IPS-18c (cell line): ENCODE results near the gene RPH3AL.
"Not testable (repeated sequence)": the region's sequence is repeated elsewhere in the genome, so short reads cannot be mapped to it uniquely, and the experiment has no call there.

ENCODE experiments used
- H3K4me3 ChIP-seq: 2 replicates; pipeline ENCODE4 v1.7.0; 2013; ENCODE audit warnings: low read depth, mild to moderate bottlenecking, low read length, moderate library complexity; ENCODE audit not compliant: insufficient read depth
- H3K9me3 ChIP-seq: one replicate; pipeline ENCODE4 v1.6.1; 2013; ENCODE audit warnings: mild to moderate bottlenecking, low read length, moderate library complexity; ENCODE audit not compliant: control insufficient read depth, insufficient read depth

Gene RPH3AL

DNA sequence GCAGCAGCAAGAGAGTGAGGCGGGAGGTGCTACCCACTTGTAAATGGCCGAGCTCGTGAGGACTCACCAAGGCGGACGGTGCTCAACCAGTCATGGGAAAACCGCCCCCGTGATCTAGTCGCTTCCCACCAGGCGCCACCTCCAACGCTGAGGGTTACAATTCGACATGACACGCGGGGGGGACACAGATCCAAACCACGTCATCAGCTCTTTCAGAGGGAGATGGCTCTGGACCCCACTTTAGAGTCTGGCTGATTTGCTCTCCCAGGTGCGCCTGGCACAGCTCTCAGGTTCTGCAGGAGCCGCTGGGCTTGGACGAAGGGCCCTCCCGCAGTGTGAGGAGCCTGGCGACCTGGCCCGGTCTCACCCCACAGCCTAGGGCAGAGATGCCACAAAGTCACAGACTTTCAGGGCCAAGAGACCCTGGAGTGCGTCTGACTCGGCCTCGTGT, 150.1 kb downstream of the RPH3AL start:
- H3K9me3 ChIP-seq = no peaks in the 10 kb centered on the region
- no peak overlapping the region for H3K4me3 ChIP-seq

DNA sequence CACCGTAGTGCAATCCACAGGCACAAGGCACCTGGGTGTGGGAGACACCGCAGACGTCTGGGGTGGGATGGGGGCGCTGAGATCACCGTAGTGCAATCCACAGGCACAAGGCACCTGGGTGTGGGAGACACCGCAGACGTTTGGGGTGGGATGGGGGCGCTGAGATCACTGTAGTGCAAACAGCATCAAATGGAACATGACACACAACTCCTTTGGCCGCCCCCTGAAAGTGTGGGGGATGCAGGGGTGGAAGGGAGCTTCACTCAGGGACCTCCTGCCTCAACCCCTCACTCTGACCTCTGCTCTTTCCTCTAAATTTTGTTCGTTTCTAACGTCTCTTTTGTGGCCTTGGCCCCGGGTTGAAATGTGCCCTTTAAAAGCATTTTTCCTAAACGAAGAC, 150.9 kb downstream of the RPH3AL start:
- H3K4me3 ChIP-seq, H3K9me3 ChIP-seq: not testable (repeated sequence)

DNA sequence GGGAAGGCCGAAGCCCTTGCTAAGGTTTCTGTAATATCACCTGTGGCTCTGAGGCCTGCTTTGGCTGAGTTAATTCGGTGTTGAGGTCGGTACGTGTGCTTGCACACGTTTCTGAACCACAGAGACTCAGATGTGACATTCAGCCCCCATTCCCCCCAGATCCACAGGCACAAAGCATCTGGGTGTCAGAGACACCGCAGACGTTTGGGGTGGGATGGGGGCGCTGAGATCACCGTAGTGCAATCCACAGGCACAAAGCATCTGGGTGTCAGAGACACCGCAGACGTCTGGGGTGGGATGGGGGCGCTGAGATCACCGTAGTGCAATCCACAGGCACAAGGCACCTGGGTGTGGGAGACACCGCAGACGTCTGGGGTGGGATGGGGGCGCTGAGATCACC, 151.3 kb downstream of the RPH3AL start:
- H3K4me3 ChIP-seq, H3K9me3 ChIP-seq: not testable (repeated sequence)

DNA sequence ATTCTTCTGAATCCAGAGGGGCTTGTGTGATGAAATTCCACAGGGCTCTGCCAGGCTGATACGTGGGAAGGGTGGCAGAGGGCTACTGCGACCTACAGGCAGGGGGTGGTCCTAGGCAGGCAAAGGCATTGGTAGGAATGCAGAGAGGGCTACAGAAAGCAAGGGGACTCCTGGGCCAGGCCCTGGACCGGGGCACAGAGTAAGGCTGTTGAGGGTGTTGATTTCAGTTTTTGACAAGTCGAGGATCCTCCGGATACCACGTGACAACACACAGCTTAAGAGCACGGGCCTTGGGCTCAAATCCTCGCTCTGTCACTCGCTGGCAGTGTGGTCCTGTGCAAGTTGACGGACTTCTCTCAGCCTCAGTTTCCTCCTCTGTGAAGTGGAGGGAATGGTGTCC, 152.0 kb downstream of the RPH3AL start:
- Histone ChIP-seq H3K4me3 (no peak overlapping the region), H3K9me3 (no peaks in the 10 kb centered on the region)

DNA sequence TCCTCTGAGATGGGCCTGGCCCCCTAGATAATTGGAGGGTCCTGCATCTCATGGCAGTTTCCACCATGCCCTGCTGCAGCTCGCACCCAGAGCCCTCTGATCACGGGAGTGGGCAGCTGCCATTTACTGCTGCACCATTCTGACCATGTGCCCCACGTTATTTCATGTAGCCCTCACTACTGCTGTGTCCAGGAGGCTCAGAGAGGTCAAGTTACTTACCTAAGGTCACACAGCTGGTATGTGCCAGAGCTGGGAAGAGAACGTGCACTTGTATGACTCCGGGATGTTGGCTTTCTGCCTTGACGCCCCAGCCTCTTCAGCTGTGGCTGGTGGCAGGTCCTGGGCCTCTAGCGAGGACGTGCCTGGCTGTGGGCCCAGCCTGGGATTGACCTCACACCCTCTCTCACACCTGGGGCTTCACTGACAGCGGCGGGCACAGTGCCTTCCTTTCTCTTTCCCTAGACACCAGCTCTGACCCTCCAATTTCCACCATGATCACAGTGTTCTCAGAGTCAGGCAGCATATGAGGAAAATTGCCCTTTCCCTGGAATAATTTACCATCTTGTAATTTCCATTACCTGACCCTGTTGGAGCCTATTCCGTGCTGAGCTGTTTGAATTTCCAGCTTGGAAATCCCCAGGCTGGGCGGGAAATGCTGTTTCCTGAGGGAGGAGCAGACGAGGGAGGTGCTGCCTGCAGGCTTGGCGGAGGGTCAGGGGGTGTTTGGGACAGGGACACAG, 152.6 kb downstream of the RPH3AL start:
- no peak overlapping the region for H3K4me3 ChIP-seq
- H3K9me3 ChIP-seq = no peaks in the 10 kb centered on the region

DNA sequence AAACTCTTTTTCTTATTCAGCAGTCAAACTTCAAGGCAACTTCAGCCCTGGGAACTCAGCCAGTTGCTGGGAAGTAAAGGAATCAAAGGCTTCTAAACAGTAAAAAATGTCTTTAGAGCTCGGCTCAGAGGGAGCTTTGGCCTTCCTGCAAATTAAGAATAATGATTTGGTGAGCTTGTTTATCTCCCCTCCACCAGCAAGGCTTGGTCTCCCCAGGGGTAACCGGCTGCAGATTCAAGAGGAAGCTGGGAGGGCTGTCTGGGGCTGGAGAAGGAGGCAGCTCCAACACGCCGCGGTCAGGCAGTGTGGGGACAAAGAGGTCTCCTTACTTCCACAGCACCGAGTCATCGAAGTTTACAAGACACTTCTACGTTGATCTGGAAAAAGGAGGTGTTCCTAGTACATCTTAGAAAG, 153.4 kb downstream of the RPH3AL start:
- no peaks in the 10 kb centered on the region for H3K9me3 ChIP-seq
- no peak overlapping the region for H3K4me3 ChIP-seq

DNA sequence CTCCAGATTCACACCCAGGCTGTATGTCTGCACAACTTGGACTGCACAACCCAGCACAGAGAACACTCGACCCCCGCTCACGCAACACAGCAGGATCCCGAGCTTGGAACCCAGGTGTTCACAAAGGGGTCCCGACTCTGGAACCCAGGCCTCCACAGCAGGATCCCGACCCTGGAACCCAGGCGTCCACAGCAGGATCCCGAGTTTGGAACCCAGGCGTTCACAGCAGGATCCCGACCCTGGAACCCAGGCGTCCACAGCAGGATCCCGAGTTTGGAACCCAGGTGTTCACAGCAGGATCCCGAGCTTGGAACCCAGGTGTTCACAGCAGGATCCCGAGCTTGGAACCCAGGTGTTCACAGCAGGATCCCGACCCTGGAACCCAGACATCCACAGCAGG, 154.4 kb downstream of the RPH3AL start:
- H3K4me3 ChIP-seq, H3K9me3 ChIP-seq: not testable (repeated sequence)

DNA sequence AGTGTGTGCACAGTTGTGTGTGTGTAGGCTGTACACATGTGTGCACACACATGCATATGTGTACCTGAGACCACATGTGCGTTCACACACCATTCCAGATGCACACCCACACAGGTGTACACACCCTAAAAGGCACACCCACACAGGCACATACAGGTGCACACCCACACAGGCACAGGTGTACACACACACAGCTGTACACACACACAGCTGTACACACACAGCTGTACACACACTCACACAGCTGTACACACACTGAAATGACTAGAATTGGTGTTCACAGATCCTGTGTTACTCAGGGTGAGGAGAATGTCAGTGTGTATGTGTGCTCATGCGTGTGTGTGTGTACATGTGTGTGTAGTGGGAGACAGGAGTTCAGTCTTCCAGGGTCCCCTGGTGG, 155.3 kb downstream of the RPH3AL start:
- no peak overlapping the region for H3K4me3 ChIP-seq
- H3K9me3 ChIP-seq = no peaks in the 10 kb centered on the region

DNA sequence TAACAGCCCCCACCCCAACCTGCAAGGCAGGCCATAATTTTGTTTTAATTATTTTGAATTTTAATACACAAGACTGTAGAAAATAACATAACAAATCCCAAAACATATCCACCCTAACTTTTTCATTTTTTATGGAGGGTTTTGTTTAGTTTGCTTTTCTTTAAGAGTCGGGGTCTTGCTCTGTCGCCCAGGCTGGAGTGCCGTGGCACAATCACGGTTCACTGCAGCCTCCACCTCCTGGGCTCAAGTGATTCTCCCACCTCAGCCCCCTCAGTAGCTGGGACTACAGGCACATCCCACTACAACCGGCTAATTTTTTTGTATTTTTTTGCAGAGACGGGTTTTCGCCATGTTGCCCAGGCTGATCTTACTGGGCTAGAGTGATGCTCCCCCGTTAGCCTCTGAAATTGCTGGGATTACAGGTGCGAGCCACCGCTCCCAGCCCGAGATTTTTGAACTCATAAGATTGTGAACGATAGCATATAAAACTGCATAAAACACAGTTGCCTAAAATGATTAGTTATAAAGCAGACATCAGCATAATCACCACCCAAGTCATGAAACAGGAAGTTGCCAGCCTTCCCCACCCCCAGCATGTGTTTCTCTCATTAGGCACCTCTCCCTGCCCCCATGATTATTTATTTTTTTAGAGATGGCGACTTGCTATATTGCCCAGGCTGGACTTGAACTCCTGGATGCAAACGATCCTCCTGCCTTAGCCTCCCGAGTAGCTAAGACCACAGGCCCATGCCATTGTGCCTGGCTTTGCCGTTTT, 157.6 kb downstream of the RPH3AL start:
- no peak overlapping the region for H3K4me3 ChIP-seq

DNA sequence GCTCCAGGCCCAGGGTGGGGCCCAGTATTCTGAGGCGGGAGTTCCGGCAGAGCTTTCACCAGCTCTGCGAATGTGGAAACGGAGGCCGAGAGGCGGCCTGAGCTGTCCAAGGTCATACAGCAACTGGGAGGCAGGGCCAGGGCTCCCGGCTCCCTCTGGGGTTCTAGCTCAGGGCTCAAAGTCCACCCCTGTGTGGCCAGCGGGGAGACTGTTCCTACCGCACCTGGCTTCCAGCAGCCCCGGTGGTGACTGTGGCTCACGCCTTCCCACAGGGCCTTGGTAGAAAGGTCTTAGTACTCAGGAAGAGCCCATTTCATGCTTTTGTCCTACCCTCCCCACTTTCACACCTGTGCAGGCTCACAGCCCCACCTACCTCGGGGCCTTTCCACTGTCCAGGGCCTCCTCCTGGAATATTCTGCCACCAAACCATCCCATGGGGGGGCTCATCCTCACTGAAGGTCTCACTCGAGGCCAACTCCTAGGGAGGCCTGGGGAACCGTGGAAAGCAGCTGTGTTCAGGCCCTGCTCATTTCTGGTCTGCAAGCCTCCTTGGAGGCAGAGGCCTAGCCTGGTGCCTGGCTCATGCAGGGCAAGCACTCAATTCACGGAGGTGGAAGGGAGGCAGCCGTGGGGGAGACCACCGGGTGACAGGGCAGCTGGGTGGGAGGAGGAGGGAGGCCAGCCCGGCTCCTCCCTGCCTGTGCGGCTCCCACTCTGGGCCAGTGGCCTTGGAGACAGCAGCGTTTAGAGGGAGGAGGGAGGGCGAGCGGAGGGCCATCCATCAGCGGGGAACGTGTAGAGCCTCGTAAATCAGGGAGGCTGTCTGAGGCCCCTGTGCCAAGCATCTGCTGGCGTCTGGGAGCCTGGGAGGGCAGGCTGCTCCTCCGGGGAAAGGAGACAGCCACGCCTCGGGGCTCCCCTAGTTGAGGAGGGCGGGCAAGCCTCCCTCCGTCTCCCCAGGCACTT, 158.5 kb downstream of the RPH3AL start:
- H3K4me3 ChIP-seq = no peak overlapping the region
- H3K9me3 ChIP-seq = no peaks in the 10 kb centered on the region

More for the DNA sequence above, 157.6 kb downstream of the RPH3AL start:
- no peaks in the 10 kb centered on the region for H3K9me3 ChIP-seq

DNA sequence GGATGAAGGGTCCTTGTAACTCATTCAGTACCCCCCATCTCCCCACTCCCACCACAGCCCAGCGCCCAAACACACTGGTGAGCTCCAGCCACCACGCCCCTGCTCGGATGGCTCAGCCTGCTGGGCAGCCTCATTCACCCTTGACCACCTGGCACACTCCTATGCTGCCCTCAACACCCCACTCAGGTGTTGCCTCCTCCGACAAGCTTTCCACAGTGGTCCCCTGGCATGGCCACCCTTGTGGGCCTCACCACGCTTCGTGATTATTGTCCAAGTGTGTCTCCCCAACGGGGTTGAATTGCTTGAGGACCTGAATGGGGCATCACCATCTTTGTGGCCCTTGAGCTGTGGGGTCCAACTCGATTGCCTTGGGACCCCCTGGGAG, 159.2 kb downstream of the RPH3AL start:
- Histone ChIP-seq H3K9me3 (no peaks in the 10 kb centered on the region), H3K4me3 (no peak overlapping the region)

DNA sequence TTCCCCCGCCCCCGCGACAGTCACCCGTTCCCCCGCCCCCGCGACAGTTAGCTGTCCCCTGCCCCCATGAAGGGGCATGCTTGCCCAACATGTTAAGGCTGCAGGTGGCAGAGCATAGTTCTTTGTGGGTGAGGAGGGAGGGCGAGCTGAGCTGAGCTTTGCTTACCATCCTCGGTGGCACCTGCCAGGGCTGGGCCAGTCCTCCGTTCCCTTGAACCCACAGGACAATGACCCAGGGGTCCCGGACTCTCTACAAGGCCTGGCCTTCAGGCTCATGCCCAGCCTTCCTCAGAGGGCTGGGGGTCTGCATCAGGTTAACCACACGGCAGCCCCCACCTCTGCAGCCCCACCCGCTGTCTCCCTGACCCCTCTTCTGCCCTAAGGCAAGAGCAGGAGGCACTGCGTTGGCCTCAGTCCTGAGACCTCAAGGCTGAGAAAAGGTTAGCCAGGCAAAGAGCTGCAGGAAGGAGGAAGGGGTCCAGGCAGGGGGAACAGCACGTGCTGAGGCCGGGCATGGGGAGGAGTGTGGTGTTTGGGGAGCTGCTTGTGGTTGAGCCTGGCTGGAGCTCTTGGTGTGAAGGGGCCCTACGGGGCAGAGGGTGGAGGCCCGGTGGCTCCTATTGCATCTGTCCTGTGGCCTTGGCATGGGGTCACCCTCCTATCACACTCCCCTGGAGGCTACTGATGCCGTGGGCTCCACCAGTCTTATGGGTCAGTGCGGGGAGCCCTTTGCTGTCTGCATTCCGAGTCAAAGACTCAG, 159.8 kb downstream of the RPH3AL start:
- Histone ChIP-seq H3K9me3 (no peaks in the 10 kb centered on the region), H3K4me3 (no peak overlapping the region)

DNA sequence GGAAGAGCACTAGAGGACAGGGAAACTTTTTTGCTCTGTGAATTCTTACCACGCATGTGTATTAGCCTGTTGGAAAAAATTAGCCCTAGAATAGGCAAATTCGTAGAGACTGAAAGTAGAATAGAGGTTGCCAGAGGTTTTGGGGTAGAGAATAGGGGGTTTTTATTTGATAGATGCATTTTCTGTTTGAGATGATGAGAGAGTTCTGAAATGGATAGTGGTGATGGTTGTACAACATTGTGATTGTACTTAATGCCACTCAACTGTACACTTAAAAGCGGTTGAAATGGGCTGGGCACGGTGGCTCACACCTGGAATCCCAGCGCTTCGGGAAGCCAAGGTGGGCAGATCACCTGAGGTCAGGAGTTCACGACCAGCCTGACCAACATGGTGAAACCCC, 163.2 kb downstream of the RPH3AL start:
- Histone ChIP-seq H3K4me3 (no peak overlapping the region), H3K9me3 (no peaks in the 10 kb centered on the region)

DNA sequence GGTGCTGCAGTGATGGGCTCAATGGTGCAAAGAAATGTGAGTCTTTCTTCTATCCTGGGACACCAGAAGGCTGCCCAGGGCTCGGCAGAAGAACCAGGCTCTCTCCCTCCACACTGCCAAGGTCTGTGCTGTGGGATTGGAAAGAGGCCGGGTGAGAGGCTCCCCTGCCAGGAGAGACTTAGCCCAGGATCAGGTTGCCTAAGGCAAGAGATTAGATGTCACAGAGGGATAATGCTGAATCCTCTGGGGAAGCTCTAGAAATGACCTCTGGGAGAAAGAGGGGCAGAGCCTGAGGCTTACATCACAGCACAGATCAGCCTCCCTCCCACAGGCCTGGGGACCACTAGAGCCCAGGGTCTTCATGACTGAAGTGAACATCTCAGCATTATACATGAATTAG, 165.5 kb downstream of the RPH3AL start:
- Histone ChIP-seq H3K4me3 (no peak overlapping the region), H3K9me3 (no peaks in the 10 kb centered on the region)

DNA sequence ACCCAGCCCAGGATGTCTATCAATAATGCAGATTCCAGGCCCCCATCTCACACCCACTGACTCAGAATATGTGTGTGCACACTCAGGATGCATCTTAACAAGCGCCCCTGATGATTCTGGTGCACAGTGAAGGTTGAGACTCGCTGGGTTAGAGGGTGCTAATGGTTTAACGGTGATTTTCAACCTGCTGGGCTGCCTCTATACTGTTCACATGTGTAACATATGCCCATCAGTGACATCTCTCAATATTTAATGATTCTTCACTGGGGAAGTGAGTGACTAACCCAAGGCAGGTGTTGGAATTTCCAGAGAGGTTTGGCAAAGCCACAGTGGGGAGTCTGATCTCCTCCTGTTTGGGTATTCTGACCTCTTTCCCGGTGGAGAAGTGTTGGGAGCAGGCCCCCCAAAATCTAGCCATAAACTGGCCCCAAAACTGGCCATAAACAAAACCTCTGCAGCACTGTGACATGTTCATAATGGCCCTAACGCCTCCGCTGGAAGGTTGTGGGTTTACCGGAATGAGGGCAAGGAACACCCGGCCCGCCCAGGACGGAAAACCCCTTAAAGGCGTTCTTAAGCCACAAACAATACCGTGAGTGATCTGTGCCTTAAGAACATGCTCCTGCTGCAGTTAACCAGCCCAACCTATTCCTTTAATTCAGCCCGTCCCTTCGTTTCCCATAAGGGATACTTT, 167.0 kb downstream of the RPH3AL start:
- H3K9me3 ChIP-seq = no peaks in the 10 kb centered on the region
- H3K4me3 ChIP-seq = no peak overlapping the region

DNA sequence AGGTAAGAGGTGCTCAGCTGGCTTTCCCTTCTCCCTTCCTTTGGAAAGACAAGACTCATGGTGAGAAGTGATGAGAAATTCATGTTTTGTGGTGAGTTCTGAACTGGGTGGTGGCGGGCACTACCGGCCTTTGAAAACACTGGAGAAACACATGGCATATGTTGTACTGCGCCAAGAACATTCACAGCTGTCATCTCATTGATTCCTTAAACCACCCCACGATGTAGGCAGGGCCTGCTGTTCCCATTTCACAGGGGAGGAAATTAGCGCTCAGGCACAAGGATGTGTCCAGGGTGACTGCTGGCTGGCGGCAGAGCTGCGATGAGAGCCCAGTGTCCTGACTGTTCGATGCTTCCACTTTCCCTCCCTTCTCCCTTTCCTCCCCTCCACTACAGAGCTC, 169.6 kb downstream of the RPH3AL start:
- Histone ChIP-seq H3K9me3 (no peaks in the 10 kb centered on the region), H3K4me3 (no peak overlapping the region)
